B cell (primary cell): ENCODE data around the gene FAM120AOS. TPM values are rescaled to one million over a fixed set of nuclear protein-coding genes. Genes with fewer than 3 reads are reported as not detected.

Source experiments
- ATAC-seq: fragments of 200-7000 bp; cut with Tn5 transposase; one replicate; pipeline ENCODE4 v1.10.0; 2021; ENCODE audit warnings: low read depth, mild to moderate bottlenecking, moderate number of reproducible peaks, moderate library complexity
- CTCF ChIA-PET: fragments of 350-600 bp; sonication (Branson Sonifier 250); formaldehyde crosslinking; loops from one replicate; lab custom pipeline; 2021; ENCODE audit warnings: antibody characterized with exemption, inconsistent platforms; lab: Charles Lee
- POLR2A ChIA-PET: fragments of 350-600 bp; sonication (Branson Sonifier 250); formaldehyde crosslinking; loops from one replicate; lab custom pipeline; 2021; ENCODE audit warnings: antibody characterized with exemption; lab: Charles Lee
- DNase-seq: peaks from one replicate; pipeline ENCODE4 v3.0.0; 2013
- H2AFZ ChIP-seq: 2 replicates; pipeline ENCODE4 v1.6.1; 2012; ENCODE audit warnings: mild to moderate bottlenecking, low read depth, low read length; ENCODE audit not compliant: insufficient read depth, poor library complexity, severe bottlenecking
- H3K27ac ChIP-seq, 2 donors: 1 replicate in 1 of 2; 2 replicates in 1 of 2; pipeline ENCODE4 v1.5.1; 2012 to 2013; ENCODE audit warnings: low read length in 2 of 2, mild to moderate bottlenecking in 2 of 2, moderate library complexity in 1 of 2
- H3K27me3 ChIP-seq, 4 experiments: fragments of 200-600 bp in 1 of 4; sonication (generic) in 1 of 4; replicated peaks in 1 of 4; 1 replicate in 2 of 4; 2 replicates in 2 of 4; pipeline versions ENCODE4 v1.6.1 to v1.7.0; 2013 to 2016; ENCODE audit warnings: low read length in 3 of 4, mild to moderate bottlenecking in 2 of 4, mixed read lengths in 1 of 4, moderate library complexity in 1 of 4; ENCODE audit not compliant: insufficient read depth in 4 of 4, control insufficient read depth in 3 of 4; ENCODE audit errors: control extremely low read depth in 1 of 4
- H3K36me3 ChIP-seq, 2 experiments: replicated peaks in 1 of 2; 1 replicate in 1 of 2; 2 replicates in 1 of 2; pipeline versions ENCODE4 v1.6.1 to v1.7.1; 2013; ENCODE audit warnings: low read length in 1 of 2; ENCODE audit not compliant: insufficient read depth in 2 of 2, control insufficient read depth in 1 of 2; ENCODE audit errors: control extremely low read depth in 1 of 2, extremely low read depth in 1 of 2
- H3K4me1 ChIP-seq, 2 donors: fragments of 200-600 bp in 1 of 2; sonication (generic) in 1 of 2; 1 replicate in 1 of 2; 2 replicates in 1 of 2; pipeline versions ENCODE4 v1.5.1 to v1.6.1; 2013 to 2017; ENCODE audit warnings: low read length in 2 of 2; ENCODE audit not compliant: control insufficient read depth in 2 of 2, insufficient read depth in 2 of 2
- H3K4me2 ChIP-seq: replicated peaks from 2 replicates; pipeline ENCODE3; 2012; ENCODE audit warnings: mild to moderate bottlenecking, low read depth, low read length; ENCODE audit not compliant: poor library complexity, severe bottlenecking
- H3K4me3 ChIP-seq, 5 experiments: fragments of 200-600 bp in 1 of 5; sonication (generic) in 1 of 5; 1 replicate in 3 of 5; 2 replicates in 2 of 5; pipeline versions ENCODE4 v1.5.1 to v1.7.0; 2011 to 2016; ENCODE audit warnings: low read length in 4 of 5, mild to moderate bottlenecking in 4 of 5, low read depth in 2 of 5, control low read depth in 1 of 5, moderate library complexity in 1 of 5; ENCODE audit not compliant: insufficient read depth in 1 of 5; ENCODE audit errors: control extremely low read depth in 1 of 5, extremely low read depth in 1 of 5
- H3K79me2 ChIP-seq: fragments of 200-600 bp; sonication (generic); one replicate; pipeline ENCODE4 v1.6.0; 2016; ENCODE audit warnings: low read length; ENCODE audit not compliant: control insufficient read depth, insufficient read depth
- H3K9ac ChIP-seq: fragments of 200-600 bp; sonication (generic); 2 replicates; pipeline ENCODE4 v1.6.1; 2017; ENCODE audit warnings: mild to moderate bottlenecking, low read length, moderate library complexity
- H3K9me3 ChIP-seq, 3 donors: one replicate each; pipeline versions ENCODE4 v1.6.1 to v1.7.1; 2013; ENCODE audit warnings: low read length in 2 of 3; ENCODE audit not compliant: control insufficient read depth in 2 of 3, insufficient read depth in 1 of 3; ENCODE audit errors: control extremely low read depth in 1 of 3
- H4K20me1 ChIP-seq: 2 replicates; pipeline ENCODE4 v1.6.0; 2012; ENCODE audit warnings: mild to moderate bottlenecking, low read length; ENCODE audit not compliant: insufficient read depth, control insufficient read depth, poor library complexity, severe bottlenecking
- H3K27ac Mint-ChIP-seq: one replicate; pipeline ENCODE4 v1.8.0; 2021; ENCODE audit warnings: mixed read lengths
- H3K27me3 Mint-ChIP-seq: one replicate; pipeline ENCODE4 v1.8.0; 2021; ENCODE audit warnings: mixed read lengths
- H3K4me1 Mint-ChIP-seq: one replicate; pipeline ENCODE4 v1.8.0; 2021; ENCODE audit warnings: mixed read lengths
- H3K4me3 Mint-ChIP-seq: one replicate; pipeline ENCODE4 v1.8.0; 2021; ENCODE audit warnings: mixed read lengths
- H3K9me3 Mint-ChIP-seq: one replicate; pipeline ENCODE4 v1.8.0; 2022; ENCODE audit warnings: mixed read lengths; ENCODE audit not compliant: insufficient read depth
- CTCF ChIP-seq: fragments of 200-600 bp; IDR thresholded peaks from one replicate; pipeline ENCODE4 v1.8.0; 2022; ENCODE audit warnings: antibody characterized with exemption, mild to moderate bottlenecking
- EZH2 ChIP-seq: IDR thresholded peaks from 2 replicates; pipeline ENCODE4 v1.6.1; 2012; ENCODE audit warnings: borderline replicate concordance, low read depth, mild to moderate bottlenecking, moderate library complexity, low read length; ENCODE audit not compliant: insufficient read depth, poor library complexity, severe bottlenecking
- WGBS: methylation state at CpG from one replicate; pipeline ENCODE4 v1.1.5; 2013; ENCODE audit warnings: missing lambda C conversion rate; ENCODE audit not compliant: insufficient coverage; 5-methylcytosine and 5-hydroxymethylcytosine counted together
- intact Hi-C: fragments of 100-400 bp; cut with micrococcal nuclease; formaldehyde crosslinking; loops from one replicate; pipeline ENCODE4 v1.10.0; 2022
- polyA plus RNA-seq: library from polyadenylated mRNA; depleted of rRNA; stranded (reverse); fragments of >200 nt; gene quantifications from 2 replicates; pipeline ENCODE4 v1.2.3, GENCODE V29; 2012
- total RNA-seq, 2 donors: library from RNA; stranded (reverse); fragments of 120-200 nt in 1 of 2; gene quantifications; 1 replicate in 1 of 2; 2 replicates in 1 of 2; pipeline versions ENCODE4 v1.2.3 to v1.2.4, GENCODE V29; 2013 to 2022

FAM120AOS gene
- total and polyA plus RNA-seq, 2 donors (not counting 1 experiment from before 2014, with no cell fraction given) = 36.0 to 47.8 TPM

- 96% methylated on average over 3 of the region's 4 CpGs for WGBS
- Histone ChIP-seq H3K9me3 (no peaks in the 10 kb centered on the region), H2AFZ (no peak overlapping the region), H3K27me3 (no peaks in the 10 kb centered on the region), H3K27ac (no peak overlapping the region), H3K36me3 (peaks cover 10 to 35% of the 10 kb centered on the region in 2 experiments), H3K4me1 (no peaks in the 10 kb centered on the region), H3K79me2 (peaks cover 82% of the 10 kb centered on the region), H3K9ac (no peak overlapping the region), H3K4me3 (no peak overlapping the region), H4K20me1 (peaks cover 51% of the 10 kb centered on the region), H3K4me2 (no peak overlapping the region)
- Mint-ChIP-seq H3K4me3 (no peak overlapping the region), H3K27me3 (no peaks in the 10 kb centered on the region), H3K4me1 (peaks cover 15% of the 10 kb centered on the region), H3K27ac (no peak overlapping the region), H3K9me3 (no peaks in the 10 kb centered on the region)
- ChIA-PET CTCF (no interaction called here), POLR2A (no interaction called here)
- intact Hi-C loops = no loop called here
- no peak for TF ChIP-seq EZH2
- TF ChIP-seq CTCF = no peak
- ATAC-seq (no peak), DNase-seq (no peak)
Observed at GRCh38 chr9:93479726-93480125, 26.3 kb upstream of the FAM120AOS start.

- no peak for DNase-seq
- Mint-ChIP-seq H3K27ac (no peak overlapping the region), H3K4me1 (peaks cover 15% of the 10 kb centered on the region), H3K27me3 (no peaks in the 10 kb centered on the region), H3K9me3 (no peaks in the 10 kb centered on the region), H3K4me3 (no peak overlapping the region)
- POLR2A ChIA-PET = no interaction called here
- no peak overlapping the region for H3K4me2 ChIP-seq
- intact Hi-C loops = no loop called here
- TF ChIP-seq EZH2 = no peak
- no peak for TF ChIP-seq CTCF
- H3K9ac ChIP-seq = no peak overlapping the region
- peaks cover 87% of the 10 kb centered on the region for H3K79me2 ChIP-seq
- H3K27me3 ChIP-seq = no peaks in the 10 kb centered on the region
- no peaks in the 10 kb centered on the region for H3K9me3 ChIP-seq
- no peak for ATAC-seq
- CTCF ChIA-PET = no interaction called here
- no peak overlapping the region for H2AFZ ChIP-seq
- H3K27ac ChIP-seq = no peak overlapping the region
- peaks cover 7 to 21% of the 10 kb centered on the region in 2 experiments for H3K36me3 ChIP-seq
- peaks cover 46% of the 10 kb centered on the region for H4K20me1 ChIP-seq
- WGBS = 91% methylated on average over 2 of the region's 2 CpGs
- no peaks in the 10 kb centered on the region for H3K4me1 ChIP-seq
- H3K4me3 ChIP-seq = no peak overlapping the region
Observed at GRCh38 chr9:93477397-93477796, 24.0 kb upstream of the FAM120AOS start.
